ENCODE results near the gene SP110. TPM values are rescaled to one million over a fixed set of nuclear protein-coding genes. Genes with fewer than 3 reads are reported as not detected.

Gene SP110
- total and polyA plus RNA-seq, 2 of the 8 experiments (the other 6 are each of a cell fraction or from before 2014, with no cell fraction given), result 3.1 to 7.1 TPM

DNA sequence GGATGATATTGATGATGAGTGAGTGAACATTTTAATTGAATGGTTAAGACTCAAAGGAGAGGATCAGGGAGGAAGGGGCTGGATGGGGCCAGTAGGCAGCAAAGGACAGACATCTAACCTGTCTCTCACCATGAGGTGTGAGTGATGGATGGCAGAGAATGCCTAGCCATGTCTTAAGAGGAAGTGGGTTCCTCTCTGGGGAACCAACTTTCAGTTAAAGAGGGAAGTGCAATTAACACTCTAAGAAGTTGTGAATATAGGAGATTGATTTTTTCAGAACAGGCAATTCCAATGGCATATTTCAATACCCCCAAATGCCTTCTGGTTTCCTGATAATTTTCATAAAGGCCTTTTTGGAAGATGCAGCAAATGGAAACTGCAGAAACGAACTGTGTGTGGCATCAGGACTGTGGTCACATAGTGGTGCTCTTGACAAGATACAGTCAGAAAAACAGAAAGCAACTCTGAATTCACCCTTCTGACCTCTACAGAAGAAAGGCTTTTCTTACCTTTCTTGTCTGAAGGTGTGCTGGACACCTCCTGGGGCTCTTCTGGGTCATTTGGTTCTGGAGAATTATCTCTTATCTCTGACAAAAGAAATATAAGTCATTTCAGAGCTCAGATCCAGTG lies 10.2 kb downstream of the SP110 start:
- TF ChIP-seq PHF8 (conservative IDR thresholded peaks at IDR 0.05; ENCODE audit: low read depth, low read length) (no peak), CREB1 (IDR thresholded peaks at IDR 0.05) (no peak), CTBP2 (IDR thresholded peaks at IDR 0.05; ENCODE audit: borderline replicate concordance, insufficient read depth, insufficient read length, low read length) (no peak), GTF2F1 (IDR thresholded peaks at IDR 0.05; ENCODE audit: borderline replicate concordance, low read depth, low read length) (no peak)
- no peak overlapping the region for H3K27ac ChIP-seq (ENCODE audit: low read depth, low read length)
- no peak overlapping the region for H4K8ac ChIP-seq (ENCODE audit: extremely low read depth, insufficient read depth, low read length)
- no peak overlapping the region for H4K5ac ChIP-seq (ENCODE audit: insufficient read length, low read depth, low read length)
- H2BK15ac ChIP-seq (ENCODE audit: low read length), result no peak overlapping the region
- no peak overlapping the region for H2BK20ac ChIP-seq (ENCODE audit: low read length)
- no peak overlapping the region for H3K4me3 ChIP-seq (ENCODE audit: extremely low read depth in 1 of 4, insufficient read depth in 2 of 4, low read depth in 3 of 4, low read length in 4 of 4)
- FAIRE-seq (no peak), DNase-seq (ENCODE audit: low read depth in 1 of 2, low spot score in 2 of 2) (no peak)
- H3K9me3 ChIP-seq (ENCODE audit: insufficient read depth in 2 of 2, low read depth in 1 of 2, low read length in 1 of 2), result no peaks in the 10 kb centered on the region
- H3K23ac ChIP-seq (ENCODE audit: insufficient read length), result no peak overlapping the region
- H3K56ac ChIP-seq (replicated peaks; ENCODE audit: insufficient read length, low read depth, low read length), result no peak overlapping the region
- H3K36me3 ChIP-seq (ENCODE audit: control insufficient read depth in 2 of 4, insufficient read depth in 4 of 4, low read length in 3 of 4), result no peaks in the 10 kb centered on the region
- H2AK5ac ChIP-seq (ENCODE audit: low read depth, low read length), result no peak overlapping the region
- H3K4ac ChIP-seq (replicated peaks; ENCODE audit: insufficient read length, low read depth, low read length), result no peak overlapping the region
- no peak overlapping the region for H2BK5ac ChIP-seq (ENCODE audit: low read depth, low read length)
- H4K91ac ChIP-seq (replicated peaks; ENCODE audit: insufficient read length, low read length), result no peak overlapping the region
- ChIA-PET CTCF (ENCODE audit: partially characterized antibody) (interaction anchor here (0.8 kb wide), 1 partner anchor 143 kb away, joined by 3 read pairs; no protein-coding TSS in a partner anchor), POLR2A (ENCODE audit: partially characterized antibody) (no interaction called here)
- no peaks in the 10 kb centered on the region for H3K79me2 ChIP-seq (ENCODE audit: control insufficient read depth in 1 of 2, insufficient read depth in 2 of 2, low read length in 2 of 2)
- no peak overlapping the region for H3K9ac ChIP-seq (replicated peaks in 1 of 4; ENCODE audit: extremely low read depth in 1 of 4, low read depth in 3 of 4, low read length in 3 of 4)
- H4K20me1 ChIP-seq (replicated peaks in 1 of 2; ENCODE audit: control insufficient read depth in 1 of 2, insufficient read depth in 2 of 2, low read length in 2 of 2), result peaks cover 0 to 2% of the 10 kb centered on the region in 2 experiments
- no peak overlapping the region for H2BK12ac ChIP-seq (ENCODE audit: low read depth, low read length)
- H3K79me1 ChIP-seq (ENCODE audit: low read depth, low read length), result no peaks in the 10 kb centered on the region
- H3K18ac ChIP-seq (ENCODE audit: extremely low read depth, low read length), result no peak overlapping the region
- H2AFZ ChIP-seq (ENCODE audit: low read length), result no peak overlapping the region
- H3K23me2 ChIP-seq (ENCODE audit: low read depth, low read length), result no peaks in the 10 kb centered on the region
- WGBS, 2 experiments (ENCODE audit: extremely low coverage in 1 of 2, insufficient coverage in 1 of 2, insufficient read length in 1 of 2, insufficient replicate concordance in 2 of 2, low coverage in 1 of 2, low lambda C conversion rate in 2 of 2, missing lambda C conversion rate in 1 of 2), result 88% methylated on average over 1 of the region's 1 CpG; no CpG with 5 or more reads in 1 of the 2 experiments
- no peak overlapping the region for H2BK120ac ChIP-seq (replicated peaks; ENCODE audit: low read depth, low read length)
- H3K14ac ChIP-seq (ENCODE audit: insufficient read length), result no peak overlapping the region
- H3K4me2 ChIP-seq (ENCODE audit: insufficient read depth in 1 of 2, low read depth in 2 of 2, low read length in 2 of 2), result no peak overlapping the region
- H3K27me3 ChIP-seq (replicated peaks in 1 of 4; ENCODE audit: control insufficient read depth in 3 of 4, extremely low read depth in 1 of 4, insufficient read depth in 3 of 4, low read length in 3 of 4), result no peaks in the 10 kb centered on the region
- no peaks in the 10 kb centered on the region for H3K4me1 ChIP-seq (replicated peaks in 1 of 4; ENCODE audit: control insufficient read depth in 3 of 4, insufficient read depth in 4 of 4, low read length in 3 of 4)
